ENCODE data around the gene ORAI3.

The ORAI3 gene

DNA sequence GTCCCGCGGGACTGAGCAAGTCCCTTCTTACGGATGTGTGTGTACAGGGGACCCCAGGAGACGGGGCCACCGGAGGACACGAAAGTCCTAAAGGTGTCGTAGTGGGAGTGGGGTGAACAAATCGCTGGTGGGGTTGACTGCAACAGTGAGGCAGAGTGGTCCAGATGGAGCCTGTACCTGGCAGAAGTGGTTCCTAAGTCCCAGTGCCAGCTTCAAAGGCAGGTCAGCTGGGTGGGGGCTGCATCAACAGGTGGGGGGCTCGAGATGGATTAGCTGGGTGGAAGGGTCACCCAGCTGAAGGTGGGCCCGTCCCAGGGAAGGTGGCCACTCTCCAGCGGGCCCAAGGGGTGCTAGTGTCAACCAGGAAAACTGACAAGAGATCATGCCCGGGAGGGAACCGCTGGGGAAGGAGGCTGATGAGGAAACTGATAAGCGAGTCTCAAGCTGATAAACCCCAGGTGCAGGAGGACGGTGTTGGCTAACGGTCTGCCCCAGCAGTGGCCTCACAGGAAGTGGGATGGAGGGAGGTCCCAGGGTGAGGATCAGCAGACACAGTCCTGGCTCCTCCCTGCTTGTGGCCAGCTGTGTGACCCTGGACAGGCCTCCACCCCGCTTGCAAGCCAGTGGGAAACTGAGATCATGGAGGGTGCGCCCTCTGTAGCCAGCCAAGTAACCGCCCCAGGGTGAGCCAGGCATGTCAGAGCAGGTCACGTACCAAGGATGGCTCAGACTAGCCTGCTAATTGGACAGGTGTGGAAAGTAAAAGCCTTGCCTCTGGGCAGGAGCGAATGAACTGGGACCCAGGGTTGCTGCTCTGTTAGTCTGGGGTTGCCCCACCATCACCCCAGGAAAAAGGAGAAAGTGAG, 1.0 kb downstream of the ORAI3 start:
- Histone ChIP-seq H3K4me3 (ENCODE audit: extremely low read depth, insufficient read depth, low read length, poor library complexity, severe bottlenecking) (peak overlapping the region; percentile 84), H3K27ac (ENCODE audit: low read depth, low read length, severe bottlenecking) (peak overlapping the region; percentile 86), H3K4me1 (ENCODE audit: control insufficient read depth, insufficient read depth, low read length, poor library complexity, severe bottlenecking) (peaks cover 27% of the 10 kb centered on the region), H3K9me3 (ENCODE audit: control insufficient read depth, low read length) (no peaks in the 10 kb centered on the region), H3K36me3 (ENCODE audit: control insufficient read depth, insufficient read depth, low read length) (peaks cover 31% of the 10 kb centered on the region)
- 10 to 11% methylated on average over 19 to 21 of the region's 21 CpGs for WGBS, 2 experiments (ENCODE audit: insufficient coverage in 2 of 2)

DNA sequence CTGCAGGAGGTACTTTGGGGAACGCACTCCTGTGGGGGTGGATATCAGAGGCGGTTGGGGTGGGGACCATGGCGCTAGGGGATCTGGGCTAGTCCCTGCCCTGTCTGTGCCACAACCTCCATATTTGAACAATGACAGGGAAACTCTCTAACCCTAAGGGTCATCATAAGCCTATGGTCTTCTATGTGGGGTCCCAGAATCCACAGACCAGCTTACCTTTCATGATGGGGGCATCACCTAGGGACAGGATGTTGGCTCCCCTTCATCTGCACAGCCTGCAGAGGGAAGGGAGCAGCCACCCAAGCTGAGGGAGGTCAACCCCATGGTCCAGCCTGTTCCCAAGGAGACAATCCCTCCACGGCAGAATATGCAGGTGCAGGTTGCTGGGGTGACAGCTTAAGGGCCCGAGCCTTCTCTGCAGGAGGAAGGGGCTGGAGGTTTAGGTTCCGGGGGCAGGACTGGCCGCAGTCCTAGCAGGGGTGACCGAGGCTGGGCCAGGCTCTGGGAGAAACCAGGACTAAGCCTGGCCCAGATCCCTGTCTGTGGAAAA, 1.7 kb downstream of the ORAI3 start:
- Histone ChIP-seq H3K36me3 (ENCODE audit: control insufficient read depth, insufficient read depth, low read length) (peaks cover 25% of the 10 kb centered on the region), H3K27ac (ENCODE audit: low read depth, low read length, severe bottlenecking) (peak overlapping the region; percentile 86), H3K4me3 (ENCODE audit: extremely low read depth, insufficient read depth, low read length, poor library complexity, severe bottlenecking) (peak overlapping the region; percentile 84), H3K4me1 (ENCODE audit: control insufficient read depth, insufficient read depth, low read length, poor library complexity, severe bottlenecking) (peaks cover 27% of the 10 kb centered on the region), H3K9me3 (ENCODE audit: control insufficient read depth, low read length) (no peaks in the 10 kb centered on the region)
- 96 to 97% methylated on average over 5 of the region's 8 CpGs for WGBS, 2 experiments (ENCODE audit: insufficient coverage in 2 of 2)

DNA sequence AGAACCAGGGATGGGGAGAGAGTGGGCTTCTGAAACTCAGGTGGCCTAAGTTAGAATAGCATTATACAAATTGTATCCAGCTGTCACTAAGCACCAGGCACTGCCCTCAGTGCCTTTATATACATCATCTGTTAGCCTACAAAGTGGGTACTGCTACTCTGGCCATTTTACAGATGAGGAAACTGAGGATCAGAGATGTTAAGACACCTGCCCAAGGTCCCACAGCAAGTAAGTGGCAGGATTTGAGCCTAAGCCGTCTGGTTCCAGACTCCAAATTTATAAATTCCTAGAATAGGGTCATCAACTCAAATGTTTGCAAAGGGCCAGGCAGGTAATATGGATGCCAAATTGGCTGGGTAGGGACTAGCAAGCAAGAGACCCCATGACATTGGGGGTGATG, 2.3 kb downstream of the ORAI3 start:
- Histone ChIP-seq H3K36me3 (ENCODE audit: control insufficient read depth, insufficient read depth, low read length) (peaks cover 20% of the 10 kb centered on the region), H3K9me3 (ENCODE audit: control insufficient read depth, low read length) (no peaks in the 10 kb centered on the region), H3K27ac (ENCODE audit: low read depth, low read length, severe bottlenecking) (no peak overlapping the region), H3K4me3 (ENCODE audit: extremely low read depth, insufficient read depth, low read length, poor library complexity, severe bottlenecking) (no peak overlapping the region), H3K4me1 (ENCODE audit: control insufficient read depth, insufficient read depth, low read length, poor library complexity, severe bottlenecking) (peaks cover 27% of the 10 kb centered on the region)
- 89 to 90% methylated on average over 1 of the region's 1 CpG for WGBS, 2 experiments (ENCODE audit: insufficient coverage in 2 of 2)

DNA sequence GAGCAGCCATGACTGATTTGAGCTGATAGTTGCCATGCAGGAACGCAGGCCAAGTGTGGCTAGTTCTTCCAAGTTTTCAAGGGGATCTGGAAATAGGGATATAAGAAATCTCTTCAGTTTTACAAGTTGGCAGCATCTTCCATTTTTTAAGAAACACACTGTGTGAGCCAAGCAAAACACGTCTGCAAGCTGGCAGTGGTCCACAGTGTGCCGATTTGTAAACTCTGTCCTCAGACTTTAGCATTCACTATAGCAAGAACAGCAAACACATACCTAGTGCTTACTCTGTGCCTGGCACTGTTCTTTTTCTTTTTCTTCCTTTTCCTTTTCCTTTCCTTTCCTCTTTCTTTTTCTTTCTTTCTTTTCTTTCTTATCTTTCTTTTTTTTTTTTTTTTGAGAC, 2.9 kb downstream of the ORAI3 start:
- peaks cover 26% of the 10 kb centered on the region for H3K4me1 ChIP-seq (ENCODE audit: control insufficient read depth, insufficient read depth, low read length, poor library complexity, severe bottlenecking)
- no peak overlapping the region for H3K27ac ChIP-seq (ENCODE audit: low read depth, low read length, severe bottlenecking)
- WGBS, 2 experiments (ENCODE audit: insufficient coverage in 2 of 2), result 91 to 96% methylated on average over 3 of the region's 3 CpGs
- H3K4me3 ChIP-seq (ENCODE audit: extremely low read depth, insufficient read depth, low read length, poor library complexity, severe bottlenecking), result no peak overlapping the region
- H3K9me3 ChIP-seq (ENCODE audit: control insufficient read depth, low read length), result no peaks in the 10 kb centered on the region
- H3K36me3 ChIP-seq (ENCODE audit: control insufficient read depth, insufficient read depth, low read length), result peaks cover 14% of the 10 kb centered on the region

DNA sequence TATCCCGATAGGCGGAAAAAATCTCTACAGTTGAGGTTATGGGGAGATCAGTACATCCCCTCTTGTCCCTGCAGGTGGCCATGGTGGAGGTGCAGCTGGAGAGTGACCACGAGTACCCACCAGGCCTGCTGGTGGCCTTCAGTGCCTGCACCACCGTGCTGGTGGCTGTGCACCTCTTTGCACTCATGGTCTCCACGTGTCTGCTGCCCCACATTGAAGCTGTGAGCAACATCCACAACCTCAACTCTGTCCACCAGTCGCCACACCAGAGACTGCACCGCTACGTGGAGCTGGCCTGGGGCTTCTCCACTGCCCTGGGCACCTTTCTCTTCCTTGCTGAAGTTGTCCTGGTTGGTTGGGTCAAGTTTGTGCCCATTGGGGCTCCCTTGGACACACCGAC, 4.2 kb downstream of the ORAI3 start:
- H3K27ac ChIP-seq (ENCODE audit: low read depth, low read length, severe bottlenecking), result no peak overlapping the region
- peaks cover 11% of the 10 kb centered on the region for H3K36me3 ChIP-seq (ENCODE audit: control insufficient read depth, insufficient read depth, low read length)
- H3K4me1 ChIP-seq (ENCODE audit: control insufficient read depth, insufficient read depth, low read length, poor library complexity, severe bottlenecking), result peaks cover 16% of the 10 kb centered on the region
- 67 to 80% methylated on average over 7 to 9 of the region's 9 CpGs for WGBS, 2 experiments (ENCODE audit: insufficient coverage in 2 of 2)
- no peaks in the 10 kb centered on the region for H3K9me3 ChIP-seq (ENCODE audit: control insufficient read depth, low read length)
- H3K4me3 ChIP-seq (ENCODE audit: extremely low read depth, insufficient read depth, low read length, poor library complexity, severe bottlenecking), result no peak overlapping the region

DNA sequence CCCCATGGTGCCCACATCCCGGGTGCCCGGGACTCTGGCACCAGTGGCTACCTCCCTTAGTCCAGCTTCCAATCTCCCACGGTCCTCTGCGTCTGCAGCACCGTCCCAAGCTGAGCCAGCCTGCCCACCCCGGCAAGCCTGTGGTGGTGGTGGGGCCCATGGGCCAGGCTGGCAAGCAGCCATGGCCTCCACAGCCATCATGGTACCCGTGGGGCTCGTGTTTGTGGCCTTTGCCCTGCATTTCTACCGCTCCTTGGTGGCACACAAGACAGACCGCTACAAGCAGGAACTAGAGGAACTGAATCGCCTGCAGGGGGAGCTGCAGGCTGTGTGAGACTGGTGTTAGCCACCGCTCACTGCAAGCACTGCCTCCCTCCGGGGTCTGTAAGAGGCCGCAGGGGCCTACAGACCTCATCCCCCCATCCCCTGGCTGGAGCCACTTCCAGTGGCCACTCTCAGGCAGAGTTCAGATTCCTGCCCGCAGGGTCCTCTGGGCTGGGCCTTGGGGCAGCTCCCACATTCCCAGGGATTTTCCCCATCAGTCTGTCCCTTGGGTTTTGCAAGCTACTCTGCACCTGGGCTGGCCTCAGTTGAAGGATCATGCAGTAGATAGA, 4.8 kb downstream of the ORAI3 start:
- Histone ChIP-seq H3K4me3 (ENCODE audit: extremely low read depth, insufficient read depth, low read length, poor library complexity, severe bottlenecking) (no peak overlapping the region), H3K27ac (ENCODE audit: low read depth, low read length, severe bottlenecking) (peak overlapping the region; percentile 29), H3K9me3 (ENCODE audit: control insufficient read depth, low read length) (no peaks in the 10 kb centered on the region), H3K4me1 (ENCODE audit: control insufficient read depth, insufficient read depth, low read length, poor library complexity, severe bottlenecking) (peaks cover 17% of the 10 kb centered on the region), H3K36me3 (ENCODE audit: control insufficient read depth, insufficient read depth, low read length) (peaks cover 11% of the 10 kb centered on the region)
- 43 to 47% methylated on average over 12 to 13 of the region's 15 CpGs for WGBS, 2 experiments (ENCODE audit: insufficient coverage in 2 of 2)

DNA sequence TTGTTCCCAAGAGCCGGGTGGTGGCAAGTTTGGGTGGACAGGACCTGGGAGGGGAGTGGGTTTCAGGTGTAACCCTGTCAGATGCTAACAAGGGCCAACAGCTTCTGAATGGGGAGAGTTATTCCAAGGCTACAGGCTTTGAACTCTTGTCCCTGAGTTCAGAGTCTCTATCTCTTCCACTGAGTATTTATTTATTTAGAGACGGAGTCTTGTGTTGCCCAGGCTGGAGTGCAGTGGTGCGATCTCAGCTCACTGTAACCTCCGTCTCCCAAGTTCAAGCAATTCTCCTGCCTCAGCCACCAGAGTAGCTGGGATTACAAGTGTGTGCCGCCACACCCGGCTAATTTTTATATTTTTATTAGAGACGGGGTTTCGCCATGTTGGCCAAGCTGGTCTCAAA, 6.1 kb downstream of the ORAI3 start:
- WGBS, 2 experiments (ENCODE audit: insufficient coverage in 2 of 2), result 96% methylated on average over 8 of the region's 8 CpGs
- peaks cover 23% of the 10 kb centered on the region for H3K36me3 ChIP-seq (ENCODE audit: control insufficient read depth, insufficient read depth, low read length)
- peaks cover 20% of the 10 kb centered on the region for H3K4me1 ChIP-seq (ENCODE audit: control insufficient read depth, insufficient read depth, low read length, poor library complexity, severe bottlenecking)
- H3K27ac ChIP-seq (ENCODE audit: low read depth, low read length, severe bottlenecking), result no peak overlapping the region
- H3K9me3 ChIP-seq (ENCODE audit: control insufficient read depth, low read length), result no peaks in the 10 kb centered on the region
- no peak overlapping the region for H3K4me3 ChIP-seq (ENCODE audit: extremely low read depth, insufficient read depth, low read length, poor library complexity, severe bottlenecking)

DNA sequence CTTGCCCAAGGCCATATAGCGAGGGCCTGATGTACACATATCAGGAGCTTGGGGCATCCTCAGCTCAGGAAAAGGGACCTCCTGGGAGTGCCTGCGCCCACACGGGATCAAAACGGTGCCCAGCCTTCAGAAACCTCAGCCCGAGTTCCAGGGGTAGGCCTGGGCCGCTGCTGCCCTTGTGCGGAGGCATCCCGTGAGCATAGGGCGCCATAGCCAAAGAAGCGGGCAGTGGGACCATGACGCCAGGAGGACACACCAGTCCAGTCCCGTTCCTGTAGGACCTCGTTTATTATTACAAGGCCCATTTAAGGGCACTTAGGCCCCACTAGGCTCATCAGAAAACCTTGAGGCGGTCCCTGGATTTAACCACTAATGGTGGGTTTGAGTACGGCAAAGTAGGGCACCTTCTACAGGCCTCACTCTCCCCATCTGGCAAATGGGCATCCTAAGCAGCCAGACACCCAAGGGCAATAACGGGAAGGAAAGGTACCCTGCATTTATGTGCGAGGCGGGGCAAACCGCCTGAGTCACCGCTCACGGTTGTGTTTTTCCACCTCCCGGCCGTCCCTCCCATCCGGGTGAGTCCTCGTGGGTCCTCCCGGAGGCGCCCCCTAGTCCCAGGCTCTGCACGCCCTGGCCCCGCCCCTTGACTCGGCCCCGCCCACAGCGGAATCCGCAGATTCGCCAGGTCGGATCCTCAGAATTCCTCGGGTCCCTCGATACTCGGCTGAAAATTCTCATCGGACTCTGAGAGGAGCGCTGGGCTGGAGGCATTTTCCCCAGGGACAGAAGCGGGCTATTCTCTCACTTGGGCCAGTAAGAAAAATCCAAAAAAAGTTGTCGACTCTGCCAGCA, 8.0 kb downstream of the ORAI3 start:
- peaks cover 14% of the 10 kb centered on the region for H3K4me1 ChIP-seq (ENCODE audit: control insufficient read depth, insufficient read depth, low read length, poor library complexity, severe bottlenecking)
- H3K36me3 ChIP-seq (ENCODE audit: control insufficient read depth, insufficient read depth, low read length), result peaks cover 31% of the 10 kb centered on the region
- no peaks in the 10 kb centered on the region for H3K9me3 ChIP-seq (ENCODE audit: control insufficient read depth, low read length)
- H3K4me3 ChIP-seq (ENCODE audit: extremely low read depth, insufficient read depth, low read length, poor library complexity, severe bottlenecking), result peak overlapping the region; percentile 79
- 34 to 35% methylated on average over 40 to 42 of the region's 42 CpGs for WGBS, 2 experiments (ENCODE audit: insufficient coverage in 2 of 2)
- peak overlapping the region; percentile 99 for H3K27ac ChIP-seq (ENCODE audit: low read depth, low read length, severe bottlenecking)

DNA sequence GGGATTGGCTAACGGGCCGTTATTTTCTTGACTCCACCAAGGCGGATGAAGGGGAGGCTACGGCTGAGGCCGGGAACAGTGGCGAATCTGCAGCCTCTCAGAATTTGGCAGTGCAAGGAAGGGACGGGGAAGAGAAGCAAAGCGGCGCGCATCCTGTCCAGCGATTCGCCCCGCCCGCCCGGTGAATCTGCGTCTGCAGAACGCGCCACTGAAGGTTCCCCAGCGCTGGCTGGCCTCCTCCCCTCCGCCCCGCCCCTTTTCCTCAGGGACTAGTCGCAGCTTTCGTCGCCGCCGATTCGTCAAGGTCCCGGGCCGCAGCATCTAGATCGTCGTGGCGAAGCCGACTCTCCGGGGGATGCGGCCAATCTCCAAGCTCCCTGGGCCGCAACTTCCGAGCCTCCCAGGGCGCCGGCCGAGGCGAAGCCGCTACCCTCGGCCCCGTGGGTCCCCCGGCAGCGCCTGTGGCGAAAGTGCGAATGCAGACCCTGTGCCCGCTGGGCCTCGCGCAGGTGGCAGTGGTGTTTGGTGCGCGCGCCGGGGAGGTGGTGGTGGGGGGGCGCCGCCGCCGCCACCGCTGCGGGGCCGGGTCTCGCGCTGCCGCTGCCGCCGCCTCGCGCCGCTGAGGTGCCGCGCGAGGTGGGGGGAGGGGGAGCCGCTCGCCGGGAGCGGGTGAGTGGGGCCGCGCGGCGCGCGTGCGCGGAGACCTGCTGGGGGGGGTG, 8.7 kb downstream of the ORAI3 start, which contains the start of gene SETD1A:
Gene SETD1A (plus strand): TSS at position 299 of the 719 bp plus-strand sequence. CDS start 978 bp downstream, outside the sequence.
- peaks cover 39% of the 10 kb centered on the region for H3K36me3 ChIP-seq (ENCODE audit: control insufficient read depth, insufficient read depth, low read length)
- peaks cover 14% of the 10 kb centered on the region for H3K4me1 ChIP-seq (ENCODE audit: control insufficient read depth, insufficient read depth, low read length, poor library complexity, severe bottlenecking)
- WGBS, 2 experiments (ENCODE audit: insufficient coverage in 2 of 2), result 0 to 1% methylated on average over 34 to 41 of the region's 85 CpGs
- peak within 1 kb of the TSS; percentile 99 for H3K27ac ChIP-seq (ENCODE audit: low read depth, low read length, severe bottlenecking)
- peak within 1 kb of the TSS; percentile 79 for H3K4me3 ChIP-seq (ENCODE audit: extremely low read depth, insufficient read depth, low read length, poor library complexity, severe bottlenecking)
- H3K9me3 ChIP-seq (ENCODE audit: control insufficient read depth, low read length), result no peaks in the 10 kb centered on the region
